Suprapubic skin (tissue), 4 donors: ENCODE results near the gene ARHGEF25. TPM values are rescaled to one million over a fixed set of nuclear protein-coding genes. Genes with fewer than 3 reads are reported as not detected.
A peak's percentile ranks its signal among the peaks of the same experiment; 100 is the strongest.
"Not testable (repeated sequence)": the region's sequence is repeated elsewhere in the genome, so short reads cannot be mapped to it uniquely, and the experiment has no call there.

Experiments used
- DNase-seq, 2 donors: peaks; one replicate each; pipeline ENCODE4 v3.0.0-alpha.2; 2019; ENCODE audit warnings: low spot score in 2 of 2
- H3K27ac ChIP-seq: fragments of 200-600 bp; sonication (generic); one replicate; pipeline ENCODE4 v1.5.1; 2019
- H3K27me3 ChIP-seq: fragments of 200-600 bp; sonication (generic); one replicate; pipeline ENCODE4 v1.5.1; 2019
- H3K36me3 ChIP-seq: fragments of 200-600 bp; sonication (generic); one replicate; pipeline ENCODE4 v1.5.1; 2019
- H3K4me1 ChIP-seq: fragments of 200-600 bp; sonication (generic); one replicate; pipeline ENCODE4 v1.5.1; 2019
- H3K4me3 ChIP-seq: fragments of 200-600 bp; sonication (generic); one replicate; pipeline ENCODE4 v1.5.1; 2019; ENCODE audit warnings: mild to moderate bottlenecking
- H3K9me3 ChIP-seq: fragments of 200-600 bp; sonication (generic); one replicate; pipeline ENCODE4 v1.5.1; 2019
- EP300 ChIP-seq: sonication (generic); formaldehyde crosslinking; IDR thresholded peaks from one replicate; pipeline ENCODE4 v1.6.1; 2017; ENCODE audit warnings: antibody characterized with exemption
- POLR2A ChIP-seq, 2 donors: fragments of 450-650 bp; IDR thresholded peaks; one replicate each; pipeline ENCODE4 v1.6.1; 2017; ENCODE audit warnings: antibody characterized with exemption in 2 of 2, mild to moderate bottlenecking in 2 of 2, moderate library complexity in 2 of 2
- POLR2AphosphoS5 ChIP-seq, 3 donors: sonication (generic); formaldehyde crosslinking; IDR thresholded peaks; one replicate each; pipeline ENCODE4 v1.6.1; 2017; ENCODE audit warnings: antibody characterized with exemption in 3 of 3
- WGBS: methylation state at CpG from one replicate; pipeline ENCODE4 v1.1.5; 2018; 5-methylcytosine and 5-hydroxymethylcytosine counted together
- total RNA-seq, 4 donors: library from RNA; depleted of rRNA; stranded (reverse); fragments of >200 nt; gene quantifications; one replicate each; pipeline ENCODE4 v1.1.0, GENCODE V29; 2016
- TF ChIP-seq, protein P1 (sequence below), 2 donors: fragments of 200-600 bp in 1 of 2; fragments of 450-650 bp in 1 of 2; sonication (generic) in 1 of 2; IDR thresholded peaks; one replicate each; pipeline ENCODE4 v1.5.1; 2016 to 2019; ENCODE audit warnings: antibody characterized with exemption in 2 of 2, mild to moderate bottlenecking in 1 of 2, moderate library complexity in 1 of 2

Gene ARHGEF25
- total RNA-seq, 4 donors from 2014 or later, result 4.0 to 13.3 (median 7.9) TPM

DNA sequence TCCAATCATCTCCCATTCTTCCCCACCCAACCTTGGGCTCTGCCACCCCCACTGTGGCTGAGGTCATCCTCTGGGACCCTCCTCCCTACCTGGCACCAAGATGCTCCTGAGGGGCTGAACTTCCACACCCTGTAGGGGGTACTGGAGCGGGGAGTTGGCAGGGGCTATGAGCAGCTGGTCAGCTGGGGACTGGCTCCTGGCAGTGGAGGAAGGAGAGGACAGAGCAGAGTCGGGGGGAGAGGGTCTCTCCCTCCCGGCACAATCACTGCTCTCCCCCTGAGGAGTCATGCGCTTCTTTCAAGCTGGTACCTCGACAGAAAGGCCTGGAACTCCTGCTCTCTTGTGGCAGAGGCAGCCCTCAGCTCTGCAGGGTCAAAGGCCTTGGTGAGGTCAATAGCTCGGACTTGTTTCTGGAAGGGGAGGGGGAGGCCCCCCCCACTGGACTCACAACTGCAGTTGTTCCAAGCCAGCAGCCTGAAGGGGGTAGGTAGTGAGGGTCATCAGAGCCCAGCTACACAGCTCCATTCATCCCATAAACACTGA is 19.7 kb downstream of the ARHGEF25 start:
- H3K27ac ChIP-seq, result no peak overlapping the region
- WGBS, result 63% methylated on average over 5 of the region's 6 CpGs
- H3K9me3 ChIP-seq, result no peaks in the 10 kb centered on the region
- TF ChIP-seq POLR2A (IDR thresholded peaks at IDR 0.05) (no peak), EP300 (no peak), POLR2AphosphoS5 (IDR thresholded peaks at IDR 0.05) (no peak)
- TF ChIP-seq, protein P1, sequence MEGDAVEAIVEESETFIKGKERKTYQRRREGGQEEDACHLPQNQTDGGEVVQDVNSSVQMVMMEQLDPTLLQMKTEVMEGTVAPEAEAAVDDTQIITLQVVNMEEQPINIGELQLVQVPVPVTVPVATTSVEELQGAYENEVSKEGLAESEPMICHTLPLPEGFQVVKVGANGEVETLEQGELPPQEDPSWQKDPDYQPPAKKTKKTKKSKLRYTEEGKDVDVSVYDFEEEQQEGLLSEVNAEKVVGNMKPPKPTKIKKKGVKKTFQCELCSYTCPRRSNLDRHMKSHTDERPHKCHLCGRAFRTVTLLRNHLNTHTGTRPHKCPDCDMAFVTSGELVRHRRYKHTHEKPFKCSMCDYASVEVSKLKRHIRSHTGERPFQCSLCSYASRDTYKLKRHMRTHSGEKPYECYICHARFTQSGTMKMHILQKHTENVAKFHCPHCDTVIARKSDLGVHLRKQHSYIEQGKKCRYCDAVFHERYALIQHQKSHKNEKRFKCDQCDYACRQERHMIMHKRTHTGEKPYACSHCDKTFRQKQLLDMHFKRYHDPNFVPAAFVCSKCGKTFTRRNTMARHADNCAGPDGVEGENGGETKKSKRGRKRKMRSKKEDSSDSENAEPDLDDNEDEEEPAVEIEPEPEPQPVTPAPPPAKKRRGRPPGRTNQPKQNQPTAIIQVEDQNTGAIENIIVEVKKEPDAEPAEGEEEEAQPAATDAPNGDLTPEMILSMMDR (IDR thresholded peaks at IDR 0.05), result no peak
- DNase-seq, result peak in 1 of 2 donors; percentile 50
- peaks cover 82% of the 10 kb centered on the region for H3K27me3 ChIP-seq
- H3K36me3 ChIP-seq, result no peaks in the 10 kb centered on the region
- peaks cover 29% of the 10 kb centered on the region for H3K4me1 ChIP-seq
- H3K4me3 ChIP-seq, result no peak overlapping the region

DNA sequence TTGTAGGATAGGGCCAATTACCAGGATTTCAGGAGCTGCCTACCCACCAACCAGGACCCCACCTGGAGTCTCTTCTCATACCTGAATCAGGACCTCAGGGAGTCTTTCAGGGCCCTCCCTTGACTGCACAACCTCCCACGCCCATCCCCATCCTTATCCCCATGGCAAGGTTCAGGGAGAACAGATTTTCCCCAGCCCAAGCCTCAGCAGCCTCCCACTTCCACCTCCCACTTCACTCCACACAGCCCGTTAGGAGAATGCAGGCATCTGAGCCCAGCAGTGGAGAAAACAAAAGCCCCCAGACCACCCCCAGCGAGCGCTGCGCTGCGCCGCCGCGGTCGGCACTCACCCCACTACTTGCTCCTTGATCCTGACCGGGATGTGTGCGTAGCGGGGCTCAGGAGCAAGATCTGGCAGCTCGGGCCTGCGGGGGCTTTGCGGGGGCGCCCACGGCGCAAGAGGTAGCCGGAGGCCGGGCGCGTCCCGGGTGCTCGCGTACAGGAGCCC is 20.4 kb downstream of the ARHGEF25 start:
- DNase-seq, result peak in 1 of 2 donors; percentile 60
- no peak for TF ChIP-seq POLR2AphosphoS5 (IDR thresholded peaks at IDR 0.05)
- TF ChIP-seq, protein P1 (IDR thresholded peaks at IDR 0.05), result no peak
- no peak for TF ChIP-seq EP300
- no peak for TF ChIP-seq POLR2A (IDR thresholded peaks at IDR 0.05)
- Histone ChIP-seq H3K27ac (no peak overlapping the region), H3K4me1 (peaks cover 29% of the 10 kb centered on the region), H3K4me3 (peak overlapping the region; percentile 57), H3K36me3 (no peaks in the 10 kb centered on the region), H3K27me3 (peaks cover 79% of the 10 kb centered on the region), H3K9me3 (no peaks in the 10 kb centered on the region)
- WGBS, result 24% methylated on average over 6 of the region's 26 CpGs

DNA sequence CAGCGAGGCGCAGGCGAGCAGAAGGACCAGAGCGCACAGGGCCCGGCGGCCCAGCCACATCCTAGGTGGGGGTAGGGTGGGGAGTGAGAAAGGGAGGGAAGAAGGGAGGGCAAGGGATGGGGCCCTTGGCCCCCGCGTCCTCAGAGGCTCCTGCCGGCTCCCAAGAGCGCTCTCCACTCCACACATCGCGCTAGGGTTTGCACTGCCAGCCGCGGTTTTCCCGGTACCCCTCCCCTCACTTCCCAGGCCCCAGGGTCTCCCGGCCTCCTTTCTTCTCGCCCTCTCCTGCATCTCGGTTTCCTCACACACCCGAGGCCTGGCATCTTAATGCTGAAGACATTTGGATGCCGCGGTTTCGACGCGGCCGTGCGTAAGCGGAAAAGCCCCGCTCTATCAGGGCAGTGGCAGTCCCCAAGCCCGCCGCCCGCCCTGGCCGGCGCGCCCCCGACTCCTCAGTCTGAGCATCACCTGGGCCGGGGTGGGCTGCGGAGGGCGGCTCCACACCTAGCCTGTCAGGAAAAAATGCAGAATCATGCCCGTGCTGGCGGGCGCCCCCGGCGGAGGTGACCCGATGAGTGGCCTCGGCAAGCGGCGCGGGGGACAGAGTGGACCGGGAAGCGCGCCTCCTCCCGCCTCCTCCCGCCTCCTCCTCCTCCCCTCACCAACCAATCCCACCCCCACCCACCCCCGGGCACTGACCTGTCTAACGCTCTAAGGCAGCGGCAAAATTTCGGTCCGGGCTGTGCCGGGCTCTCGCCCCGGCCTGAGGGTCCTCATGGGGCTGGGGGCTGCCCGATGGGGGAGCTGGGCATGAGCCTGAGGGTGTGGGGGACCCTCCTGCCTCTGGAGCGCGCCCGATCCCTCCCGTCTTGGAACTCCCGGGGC is 21.1 kb downstream of the ARHGEF25 start:
- DNase-seq, result peak; percentile 67 to 68
- Histone ChIP-seq H3K27me3 (peaks cover 75% of the 10 kb centered on the region), H3K27ac (no peak overlapping the region), H3K9me3 (no peaks in the 10 kb centered on the region), H3K4me1 (peaks cover 28% of the 10 kb centered on the region), H3K4me3 (peak overlapping the region; percentile 57), H3K36me3 (no peaks in the 10 kb centered on the region)
- WGBS, result under 1% methylated on average over 29 of the region's 67 CpGs
- no peak for TF ChIP-seq EP300
- no peak for TF ChIP-seq POLR2AphosphoS5 (IDR thresholded peaks at IDR 0.05)
- no peak for TF ChIP-seq POLR2A (IDR thresholded peaks at IDR 0.05)
- TF ChIP-seq, protein P1 (IDR thresholded peaks at IDR 0.05), result no peak

DNA sequence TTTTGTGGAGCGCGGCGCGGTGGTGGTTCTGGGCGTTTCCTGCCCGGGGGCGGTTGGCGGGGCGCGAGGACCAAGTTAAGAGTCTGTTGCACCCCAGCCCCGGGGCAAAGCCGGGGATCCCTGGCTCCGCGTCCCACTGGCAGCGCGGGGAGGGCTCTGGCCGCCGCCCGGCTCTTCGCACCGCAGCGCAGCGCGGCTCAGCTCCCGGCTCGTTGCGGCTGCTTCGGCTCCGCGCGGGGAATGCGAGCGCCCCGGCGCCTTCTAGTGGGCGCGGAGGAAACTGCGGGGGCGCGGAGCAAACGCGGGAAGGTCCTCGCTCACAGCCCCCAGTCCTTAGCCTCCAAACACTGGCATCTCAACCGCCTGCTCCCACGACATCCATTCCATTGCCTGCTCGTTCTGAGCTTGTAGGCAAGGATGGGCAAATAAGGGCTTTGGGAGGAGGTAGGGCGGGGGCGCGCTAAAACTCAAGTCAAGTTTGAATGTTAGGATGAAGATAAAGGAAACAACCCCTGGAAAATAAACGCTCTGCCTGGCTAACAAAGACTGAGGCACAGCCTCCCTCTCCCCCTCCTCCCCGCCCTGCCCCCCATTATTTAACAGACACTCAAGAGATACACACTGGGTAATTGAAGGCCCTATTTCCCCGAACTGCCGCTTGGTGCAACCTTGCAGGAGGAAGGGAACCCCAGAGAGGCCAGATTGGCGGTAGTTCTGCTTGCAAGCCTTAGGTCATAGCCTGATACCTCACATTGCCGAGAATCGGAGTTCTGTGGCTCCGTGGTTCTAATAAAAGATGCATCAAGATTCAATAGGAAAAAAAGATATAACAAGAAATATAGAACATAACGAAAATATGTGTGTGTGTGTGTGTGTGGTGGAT is 22.0 kb downstream of the ARHGEF25 start, which contains the start of gene B4GALNT1:
Gene B4GALNT1 (minus strand): TSS at position 244 of the 883 bp plus-strand sequence. CDS start 1,069 bp downstream, outside the sequence.
- WGBS, result 8% methylated on average over 14 of the region's 58 CpGs
- Histone ChIP-seq H3K9me3 (no peaks in the 10 kb centered on the region), H3K4me3 (peak within 1 kb of the TSS; percentile 57), H3K4me1 (peaks cover 20% of the 10 kb centered on the region), H3K36me3 (no peaks in the 10 kb centered on the region), H3K27ac (no peak within 1 kb of the TSS), H3K27me3 (peaks cover 68% of the 10 kb centered on the region)
- peak; percentile 74 to 82 for DNase-seq
- TF ChIP-seq POLR2A (IDR thresholded peaks at IDR 0.05), result no peak
- TF ChIP-seq, protein P1 (IDR thresholded peaks at IDR 0.05), result peak; percentile 59 to 95

DNA sequence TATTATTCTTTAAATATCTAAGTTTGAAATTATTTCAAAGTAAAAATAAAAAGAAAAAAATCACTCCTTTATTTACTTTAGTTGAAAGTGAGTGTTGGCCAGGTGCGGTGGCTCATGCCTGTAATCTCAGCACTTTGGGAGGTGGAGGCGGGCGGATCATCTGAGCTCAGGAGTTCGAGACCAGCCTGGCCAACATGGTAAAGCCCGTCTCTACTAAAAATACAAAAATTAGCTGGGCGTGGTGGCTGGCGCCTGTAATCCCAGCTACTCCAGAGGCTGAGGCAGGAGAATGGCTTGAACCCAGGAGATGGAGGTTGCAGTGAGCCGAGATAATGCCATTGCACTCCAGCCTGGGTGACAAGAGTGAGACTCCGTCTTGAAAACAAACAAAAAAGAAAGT is 25.5 kb downstream of the ARHGEF25 start:
- H3K27me3 ChIP-seq, result peaks cover 62% of the 10 kb centered on the region
- not testable (repeated sequence) for DNase-seq, H3K27ac ChIP-seq, H3K4me3 ChIP-seq, H3K36me3 ChIP-seq, H3K9me3 ChIP-seq
- 75% methylated on average over 9 of the region's 9 CpGs for WGBS
- H3K4me1 ChIP-seq, result peaks cover 19% of the 10 kb centered on the region
